HAP-1 (cell line): ENCODE data around the gene FHOD3.

Source experiments
- DNase-seq, 2 experiments: peaks; one replicate each; pipeline ENCODE4 v3.0.0-alpha.2; 2016 to 2020; ENCODE audit warnings: low spot score in 2 of 2
- H3K27me3 ChIP-seq: fragments of 250-450 bp; sonication (Bioruptor Pico); 2 replicates; pipeline ENCODE4 v1.5.1; 2020; ENCODE audit warnings: low read depth, mild to moderate bottlenecking, moderate library complexity
- H3K36me3 ChIP-seq: fragments of 250-450 bp; sonication (Bioruptor Pico); replicated peaks from 2 replicates; pipeline ENCODE4 v1.5.1; 2020; ENCODE audit warnings: mild to moderate bottlenecking
- H3K4me1 ChIP-seq: fragments of 250-450 bp; sonication (Bioruptor Pico); 2 replicates; pipeline ENCODE4 v1.5.1; 2020; ENCODE audit warnings: mild to moderate bottlenecking
- H3K4me3 ChIP-seq: fragments of 250-450 bp; sonication (Bioruptor Pico); 2 replicates; pipeline ENCODE4 v1.5.1; 2020; ENCODE audit warnings: mild to moderate bottlenecking, moderate library complexity
- H3K9me3 ChIP-seq: fragments of 250-450 bp; sonication (Bioruptor Pico); 2 replicates; pipeline ENCODE4 v1.5.1; 2020; ENCODE audit warnings: mild to moderate bottlenecking, moderate library complexity
- in situ Hi-C: fragments of 300-500 bp; cut with MboI; formaldehyde crosslinking; loops from 3 replicates; pipeline ENCODE4 v1.14.3; 2020; ENCODE audit warnings: low sequenced_read_pairs, inconsistent platforms, mixed read lengths

FHOD3 gene

DNA sequence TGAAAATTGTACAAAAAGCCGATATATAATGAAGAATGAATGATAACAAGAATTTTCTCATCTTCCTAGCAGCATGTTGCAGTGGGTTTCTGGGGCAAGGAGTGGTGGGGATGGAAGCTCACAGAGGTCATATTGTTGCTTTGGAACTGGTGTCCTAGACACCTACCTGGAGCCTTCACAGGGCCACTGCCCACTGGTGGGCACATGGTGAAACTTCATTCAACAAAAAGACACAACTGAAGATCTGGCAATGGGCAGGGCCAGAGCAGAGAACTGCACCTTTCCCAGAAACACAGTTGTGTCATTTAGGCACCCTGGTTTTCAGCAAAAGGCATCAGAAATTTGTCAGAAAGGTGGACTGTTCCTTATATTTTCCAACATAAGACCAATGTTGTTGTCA is 115.3 kb downstream of the FHOD3 start:
- H3K9me3 ChIP-seq = no peaks in the 10 kb centered on the region
- peak in 1 of 2 experiments; percentile 24 for DNase-seq
- in situ Hi-C loops = no loop called here
- H3K4me1 ChIP-seq = peaks cover 4% of the 10 kb centered on the region; the same call in 1 of the 2 replicates
- H3K4me3 ChIP-seq = no peak overlapping the region
- H3K27me3 ChIP-seq = no peaks in the 10 kb centered on the region
- no peaks in the 10 kb centered on the region for H3K36me3 ChIP-seq

GRCh38 chr18:36415171-36415570 is 117.7 kb downstream of the FHOD3 start:
- no peak for DNase-seq
- in situ Hi-C loops = no loop called here
- H3K36me3 ChIP-seq = no peaks in the 10 kb centered on the region

DNA sequence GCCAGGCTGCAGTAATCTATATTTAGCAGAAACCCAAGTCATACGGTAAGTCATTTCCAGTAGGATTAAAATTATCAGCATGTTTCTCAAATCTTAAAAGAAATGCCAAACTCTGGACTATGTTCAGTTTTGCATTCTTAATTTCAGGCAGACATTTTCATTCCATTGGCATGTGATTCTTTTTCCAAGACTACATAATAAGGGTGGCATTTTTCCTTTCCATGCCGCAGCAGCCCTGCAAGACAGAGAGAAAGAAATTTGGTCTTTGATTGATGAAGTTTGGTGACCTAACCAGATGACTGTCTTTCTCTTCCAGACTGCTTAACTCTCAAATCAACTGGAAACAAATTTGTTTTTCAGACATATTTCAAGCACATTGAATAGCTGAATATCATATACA is 118.1 kb downstream of the FHOD3 start:
- Histone ChIP-seq H3K27me3 (no peaks in the 10 kb centered on the region), H3K9me3 (no peaks in the 10 kb centered on the region), H3K4me3 (no peak overlapping the region), H3K4me1 (peaks cover 4% of the 10 kb centered on the region; the same call in 1 of the 2 replicates), H3K36me3 (no peaks in the 10 kb centered on the region)
- in situ Hi-C loops = no loop called here
- DNase-seq = no peak

More at GRCh38 chr18:36415171-36415570, 117.7 kb downstream of the FHOD3 start:
- no peaks in the 10 kb centered on the region for H3K9me3 ChIP-seq
- H3K27me3 ChIP-seq = no peaks in the 10 kb centered on the region
- peaks cover 4% of the 10 kb centered on the region; the same call in 1 of the 2 replicates for H3K4me1 ChIP-seq
- no peak overlapping the region for H3K4me3 ChIP-seq

- no peaks in the 10 kb centered on the region for H3K9me3 ChIP-seq
- no peak overlapping the region for H3K4me3 ChIP-seq
- no peaks in the 10 kb centered on the region for H3K36me3 ChIP-seq
- DNase-seq = no peak
- in situ Hi-C loops = no loop called here
- H3K4me1 ChIP-seq = peaks cover 4% of the 10 kb centered on the region
- no peaks in the 10 kb centered on the region for H3K27me3 ChIP-seq
These were observed 121.8 kb downstream of the FHOD3 start for GRCh38 chr18:36419188-36419899.

DNA sequence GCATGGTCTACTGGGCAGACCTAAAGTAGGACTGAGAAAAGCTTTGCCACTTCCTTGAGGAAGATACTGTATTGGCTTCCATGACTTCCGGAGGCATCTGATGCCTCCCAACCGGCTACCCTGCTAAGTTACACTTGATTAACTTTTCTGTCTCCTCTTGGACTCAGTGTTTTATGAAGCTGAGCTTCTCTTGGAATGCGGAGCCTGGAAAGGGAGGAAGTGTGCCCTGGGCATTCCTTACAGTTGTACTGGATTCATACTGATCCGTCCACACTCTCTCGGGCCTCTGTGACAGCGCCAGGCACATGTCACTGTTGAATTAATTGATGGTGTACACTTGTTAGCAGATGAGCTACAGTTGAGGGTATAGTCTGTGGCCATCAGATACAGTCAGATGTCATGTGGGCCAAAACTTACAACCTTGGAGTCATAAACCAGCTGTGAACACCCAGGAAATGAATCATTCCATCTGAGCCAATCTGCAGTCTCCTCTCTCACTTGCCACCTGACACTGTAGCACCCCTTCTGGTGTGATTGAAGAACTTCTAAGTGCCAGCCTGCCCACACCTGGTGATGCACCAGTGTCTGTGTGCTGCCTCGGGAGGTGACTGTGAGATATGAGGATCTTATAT is 122.5 kb downstream of the FHOD3 start:
- H3K4me1 ChIP-seq = peaks cover 4% of the 10 kb centered on the region
- no peaks in the 10 kb centered on the region for H3K36me3 ChIP-seq
- H3K27me3 ChIP-seq = no peaks in the 10 kb centered on the region
- in situ Hi-C loops = no loop called here
- H3K9me3 ChIP-seq = no peaks in the 10 kb centered on the region
- H3K4me3 ChIP-seq = no peak overlapping the region
- DNase-seq = no peak

GRCh38 chr18:36420826-36421225 is 123.3 kb downstream of the FHOD3 start:
- H3K36me3 ChIP-seq = no peaks in the 10 kb centered on the region
- H3K27me3 ChIP-seq = no peaks in the 10 kb centered on the region
- no peaks in the 10 kb centered on the region for H3K9me3 ChIP-seq
- DNase-seq = no peak
- no peaks in the 10 kb centered on the region; the same call in 1 of the 2 replicates for H3K4me1 ChIP-seq
- in situ Hi-C loops = no loop called here
- H3K4me3 ChIP-seq = no peak overlapping the region

DNA sequence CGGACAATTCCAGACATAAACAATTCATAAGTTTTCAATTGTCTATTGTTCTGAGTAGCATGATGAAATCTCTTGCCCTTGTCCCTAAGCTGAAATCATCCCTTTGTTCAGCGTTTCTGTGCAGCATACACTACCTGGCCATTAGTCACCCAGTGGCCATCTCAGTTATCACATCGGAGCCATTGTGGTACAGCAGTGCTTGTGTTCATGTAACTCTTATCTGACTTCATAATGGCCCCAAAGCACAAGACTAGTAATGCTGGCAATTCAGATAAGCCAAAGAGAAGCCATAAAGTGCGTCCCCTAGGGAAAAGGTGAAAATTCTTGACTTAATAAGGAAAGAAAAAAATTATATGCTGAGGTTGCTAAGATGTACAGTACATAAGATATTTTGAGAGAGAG is 127.2 kb downstream of the FHOD3 start:
- in situ Hi-C loops = no loop called here
- Histone ChIP-seq H3K4me1 (no peaks in the 10 kb centered on the region; the same call in 1 of the 2 replicates), H3K27me3 (no peaks in the 10 kb centered on the region), H3K9me3 (no peaks in the 10 kb centered on the region), H3K36me3 (no peaks in the 10 kb centered on the region), H3K4me3 (no peak overlapping the region)
- DNase-seq = no peak

GRCh38 chr18:36427369-36427768 is 129.9 kb downstream of the FHOD3 start:
- no peaks in the 10 kb centered on the region for H3K9me3 ChIP-seq
- H3K36me3 ChIP-seq = no peaks in the 10 kb centered on the region
- peaks cover 8% of the 10 kb centered on the region for H3K4me1 ChIP-seq
- DNase-seq = no peak
- in situ Hi-C loops = no loop called here
- H3K4me3 ChIP-seq = no peak overlapping the region
- no peaks in the 10 kb centered on the region for H3K27me3 ChIP-seq

- H3K27me3 ChIP-seq = no peaks in the 10 kb centered on the region
- in situ Hi-C loops = no loop called here
- no peak for DNase-seq
These were observed 130.3 kb downstream of the FHOD3 start for GRCh38 chr18:36427831-36428230.

GRCh38 chr18:36428431-36429029 is 131.0 kb downstream of the FHOD3 start:
- Histone ChIP-seq H3K27me3 (no peaks in the 10 kb centered on the region), H3K36me3 (no peaks in the 10 kb centered on the region), H3K9me3 (no peaks in the 10 kb centered on the region), H3K4me3 (no peak overlapping the region), H3K4me1 (peaks cover 19% of the 10 kb centered on the region)
- in situ Hi-C loops = no loop called here
- no peak for DNase-seq

More at GRCh38 chr18:36427831-36428230, 130.3 kb downstream of the FHOD3 start:
- Histone ChIP-seq H3K9me3 (no peaks in the 10 kb centered on the region), H3K4me3 (no peak overlapping the region), H3K36me3 (no peaks in the 10 kb centered on the region), H3K4me1 (peaks cover 12% of the 10 kb centered on the region)

DNA sequence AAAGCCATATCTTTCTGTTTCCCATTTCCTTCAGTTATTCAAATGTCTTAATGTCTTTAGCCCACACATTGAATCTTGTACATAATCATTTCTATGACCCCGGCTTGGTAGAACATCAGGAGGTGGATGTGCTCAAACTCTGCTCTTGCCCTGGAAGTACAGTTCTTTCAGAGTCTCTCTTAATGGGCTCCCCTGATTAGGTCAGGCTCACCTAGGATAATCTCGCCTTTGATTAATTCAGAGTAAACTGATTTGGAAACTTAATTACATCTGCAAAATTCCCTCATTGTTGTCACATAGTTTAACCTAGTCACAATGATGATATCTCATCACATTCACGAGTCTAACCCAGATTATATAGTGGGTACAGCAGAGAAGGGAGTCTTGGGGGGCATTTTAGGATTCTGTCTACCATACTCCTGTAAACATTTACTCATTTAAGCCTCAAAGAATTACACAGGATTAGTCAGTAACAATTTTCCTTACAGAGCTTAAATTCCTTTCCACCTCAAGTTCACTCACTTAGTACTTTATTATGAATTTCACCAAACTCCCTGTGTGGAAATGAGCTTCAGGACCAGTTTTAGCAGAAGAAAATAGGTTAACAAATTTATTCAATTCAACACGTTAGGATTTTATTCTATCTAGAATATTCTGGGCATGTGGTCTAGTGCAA is 135.5 kb downstream of the FHOD3 start:
- in situ Hi-C loops = no loop called here
- peak; percentile 26 to 86 for DNase-seq
- H3K27me3 ChIP-seq = no peaks in the 10 kb centered on the region
- H3K4me1 ChIP-seq = peaks cover 28% of the 10 kb centered on the region
- H3K36me3 ChIP-seq = no peaks in the 10 kb centered on the region
- H3K4me3 ChIP-seq = no peak overlapping the region
- H3K9me3 ChIP-seq = no peaks in the 10 kb centered on the region

GRCh38 chr18:36436387-36436786 is 138.9 kb downstream of the FHOD3 start:
- in situ Hi-C loops = no loop called here

GRCh38 chr18:36440614-36441013 is 143.1 kb downstream of the FHOD3 start:
- no peaks in the 10 kb centered on the region for H3K36me3 ChIP-seq
- no peak for DNase-seq
- no peak overlapping the region for H3K4me3 ChIP-seq
- H3K4me1 ChIP-seq = peaks cover 4% of the 10 kb centered on the region
- no peaks in the 10 kb centered on the region for H3K9me3 ChIP-seq
- H3K27me3 ChIP-seq = no peaks in the 10 kb centered on the region
- in situ Hi-C loops = no loop called here

More at GRCh38 chr18:36436387-36436786, 138.9 kb downstream of the FHOD3 start:
- H3K4me1 ChIP-seq = peaks cover 28% of the 10 kb centered on the region
- H3K4me3 ChIP-seq = no peak overlapping the region
- H3K9me3 ChIP-seq = no peaks in the 10 kb centered on the region
- H3K27me3 ChIP-seq = no peaks in the 10 kb centered on the region
- no peaks in the 10 kb centered on the region for H3K36me3 ChIP-seq
- no peak for DNase-seq
